Astrocyte (in vitro differentiated cells and primary cell): Measurements from ENCODE around the gene GPR156.

Source experiments
- CTCF ChIP-seq: IDR thresholded peaks from 2 replicates; pipeline ENCODE4 v1.5.1; 2011; ENCODE audit warnings: low read depth, mild to moderate bottlenecking, inconsistent platforms, low read length, moderate library complexity; ENCODE audit not compliant: insufficient read depth
- EZH2 ChIP-seq: IDR thresholded peaks from 2 replicates; pipeline ENCODE4 v1.6.1; 2012; ENCODE audit warnings: mild to moderate bottlenecking, low read length, inconsistent platforms; ENCODE audit not compliant: insufficient read depth

- no peak for TF ChIP-seq CTCF
- TF ChIP-seq EZH2, result no peak
Observed at GRCh38 chr3:120272286-120272685, 12.7 kb downstream of the GPR156 start.
